ENCODE results near the gene CD96.

The CD96 gene

DNA sequence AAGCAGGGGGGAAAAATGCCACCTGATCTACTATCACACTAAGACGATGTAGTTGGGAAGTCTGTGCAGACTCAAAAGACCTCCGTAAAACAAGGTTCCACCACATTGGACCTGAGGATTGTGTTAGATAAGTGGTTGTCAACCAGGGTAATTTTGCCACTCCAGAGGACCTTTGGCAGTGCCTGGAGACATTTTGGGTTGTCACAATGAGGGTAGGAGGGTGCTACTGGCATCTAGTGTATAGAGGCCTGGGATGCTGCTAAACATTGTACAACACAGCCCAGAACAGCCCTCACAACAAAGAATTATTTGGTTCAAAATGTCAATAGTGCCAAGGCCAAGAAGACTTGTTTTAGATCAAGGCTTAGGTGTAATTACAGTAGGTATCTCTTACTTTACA is 67.7 kb downstream of the CD96 start:
- TF ChIP-seq, protein P1, sequence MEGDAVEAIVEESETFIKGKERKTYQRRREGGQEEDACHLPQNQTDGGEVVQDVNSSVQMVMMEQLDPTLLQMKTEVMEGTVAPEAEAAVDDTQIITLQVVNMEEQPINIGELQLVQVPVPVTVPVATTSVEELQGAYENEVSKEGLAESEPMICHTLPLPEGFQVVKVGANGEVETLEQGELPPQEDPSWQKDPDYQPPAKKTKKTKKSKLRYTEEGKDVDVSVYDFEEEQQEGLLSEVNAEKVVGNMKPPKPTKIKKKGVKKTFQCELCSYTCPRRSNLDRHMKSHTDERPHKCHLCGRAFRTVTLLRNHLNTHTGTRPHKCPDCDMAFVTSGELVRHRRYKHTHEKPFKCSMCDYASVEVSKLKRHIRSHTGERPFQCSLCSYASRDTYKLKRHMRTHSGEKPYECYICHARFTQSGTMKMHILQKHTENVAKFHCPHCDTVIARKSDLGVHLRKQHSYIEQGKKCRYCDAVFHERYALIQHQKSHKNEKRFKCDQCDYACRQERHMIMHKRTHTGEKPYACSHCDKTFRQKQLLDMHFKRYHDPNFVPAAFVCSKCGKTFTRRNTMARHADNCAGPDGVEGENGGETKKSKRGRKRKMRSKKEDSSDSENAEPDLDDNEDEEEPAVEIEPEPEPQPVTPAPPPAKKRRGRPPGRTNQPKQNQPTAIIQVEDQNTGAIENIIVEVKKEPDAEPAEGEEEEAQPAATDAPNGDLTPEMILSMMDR (IDR thresholded peaks at IDR 0.05; ENCODE audit: insufficient read depth, low read length, missing control alignments), result no peak
- no peak overlapping the region for H3K4me3 ChIP-seq (ENCODE audit: low read depth, low read length)
- ChIA-PET CTCF (no interaction called here), POLR2A (no interaction called here)
- DNase-seq (ENCODE audit: low read depth, low spot score), result no peak

DNA sequence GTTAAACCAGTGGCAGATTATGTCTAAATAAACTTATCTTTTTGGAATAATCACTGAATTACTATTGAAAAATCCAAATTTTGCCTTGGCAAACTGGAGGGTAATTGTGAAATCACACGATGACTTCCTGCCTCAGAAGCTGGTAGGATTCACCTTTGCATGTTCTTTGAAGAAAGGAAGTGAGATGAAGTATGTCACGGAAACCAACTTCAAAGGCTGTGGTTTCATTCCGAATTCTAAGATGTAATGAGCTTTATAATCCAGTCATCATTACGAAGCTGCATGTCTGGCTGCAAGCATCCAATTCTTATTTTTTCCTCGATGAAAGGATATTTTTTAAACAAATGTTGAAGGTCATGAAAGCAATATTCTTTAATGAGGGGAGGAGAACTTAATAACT is 68.2 kb downstream of the CD96 start:
- no peak overlapping the region for H3K4me3 ChIP-seq (ENCODE audit: low read depth, low read length)
- TF ChIP-seq, protein P1 (IDR thresholded peaks at IDR 0.05; ENCODE audit: insufficient read depth, low read length, missing control alignments), result no peak
- POLR2A ChIA-PET, result no interaction called here
- DNase-seq (ENCODE audit: low read depth, low spot score), result no peak
- CTCF ChIA-PET, result interaction anchor here (0.6 to 1.5 kb wide), 2 partner anchors 9 to 185 kb away, joined by 4 to 7 read pairs; no protein-coding TSS in a partner anchor

DNA sequence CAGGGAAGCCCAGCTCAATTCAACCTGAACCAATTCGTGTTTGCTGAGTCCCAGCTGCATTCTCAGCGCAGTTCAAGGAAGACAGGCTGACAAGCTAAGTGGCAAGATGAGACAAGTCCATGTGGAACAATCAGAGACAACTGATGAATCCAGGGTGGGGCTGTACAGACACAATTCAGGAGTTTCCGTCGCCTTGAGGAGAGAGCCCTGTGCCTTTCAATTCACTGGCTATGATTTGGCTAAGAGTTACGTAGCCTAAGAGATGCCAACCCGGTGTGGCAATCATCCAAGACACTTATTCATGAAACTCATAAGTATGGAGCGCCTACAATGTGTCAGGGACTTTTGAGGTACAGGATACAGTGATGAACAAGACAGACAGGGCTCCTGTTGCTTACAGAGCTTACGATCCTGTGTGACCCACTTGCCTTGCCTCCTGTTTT is 68.6 kb downstream of the CD96 start:
- ChIA-PET CTCF (interaction anchor here (0.6 to 1.5 kb wide), 2 partner anchors 9 to 185 kb away, joined by 4 to 7 read pairs; no protein-coding TSS in a partner anchor), POLR2A (no interaction called here)
- H3K4me3 ChIP-seq (ENCODE audit: low read depth, low read length), result no peak overlapping the region
- DNase-seq (ENCODE audit: low read depth, low spot score), result no peak
- TF ChIP-seq, protein P1 (IDR thresholded peaks at IDR 0.05; ENCODE audit: insufficient read depth, low read length, missing control alignments), result no peak

DNA sequence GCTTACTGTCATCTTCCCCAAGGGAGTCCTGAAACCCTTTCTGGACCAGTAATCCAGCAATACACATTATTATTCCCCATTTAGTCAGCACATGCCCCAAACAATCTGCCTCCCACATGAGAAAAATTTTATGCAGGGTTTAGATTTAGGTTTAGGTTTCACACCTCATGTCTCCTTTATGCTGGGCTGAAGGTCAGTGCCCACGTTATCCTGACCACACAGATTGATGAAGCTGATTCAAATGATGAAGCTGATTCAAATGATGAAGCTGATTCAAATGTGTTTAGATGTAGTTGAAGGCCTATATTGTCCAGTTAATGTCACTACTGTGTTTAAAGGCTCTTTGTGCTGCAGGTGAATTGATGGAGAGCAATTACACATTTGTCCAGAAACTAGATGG is 71.3 kb downstream of the CD96 start:
- no peak for DNase-seq (ENCODE audit: low read depth, low spot score)
- POLR2A ChIA-PET, result no interaction called here
- CTCF ChIA-PET, result interaction anchor here (1.1 to 1.3 kb wide), 2 partner anchors 9 to 11 kb away, joined by 3 read pairs; no protein-coding TSS in a partner anchor
- TF ChIP-seq, protein P1 (IDR thresholded peaks at IDR 0.05; ENCODE audit: insufficient read depth, low read length, missing control alignments), result no peak
- no peak overlapping the region for H3K4me3 ChIP-seq (ENCODE audit: low read depth, low read length)

DNA sequence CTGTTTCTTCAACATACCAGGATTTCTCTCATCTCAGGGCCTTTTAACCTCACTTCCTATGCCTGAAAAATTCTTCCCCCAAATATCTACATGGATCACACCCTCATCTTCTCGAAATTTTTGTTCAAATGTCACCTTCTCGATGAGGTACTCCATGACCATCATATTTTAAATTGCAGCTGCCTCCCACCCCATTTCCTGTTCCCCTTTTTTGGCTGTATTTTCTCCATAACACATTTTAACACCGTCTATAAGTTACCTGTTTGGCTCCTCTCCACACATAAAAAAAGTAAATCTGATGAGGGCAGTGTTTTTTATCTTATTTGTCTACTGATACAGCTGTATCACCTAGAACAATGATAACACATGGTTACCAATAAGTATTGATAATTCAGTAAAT is 73.9 kb downstream of the CD96 start:
- H3K4me3 ChIP-seq (ENCODE audit: low read depth, low read length), result no peak overlapping the region
- DNase-seq (ENCODE audit: low read depth, low spot score), result no peak
- ChIA-PET CTCF (interaction anchor here (0.8 to 3.8 kb wide), 13 partner anchors 8 to 77 kb away, joined by 3 to 29 read pairs (median 4); no protein-coding TSS in a partner anchor), POLR2A (interaction anchor here (0.6 kb wide), 1 partner anchor 22 kb away, joined by 3 read pairs; no protein-coding TSS in a partner anchor)
- TF ChIP-seq, protein P1 (IDR thresholded peaks at IDR 0.05; ENCODE audit: insufficient read depth, low read length, missing control alignments), result no peak

GRCh38 chr3:111616417-111617105 is 74.6 kb downstream of the CD96 start:
- ChIA-PET POLR2A (interaction anchor here (0.6 kb wide), 1 partner anchor 22 kb away, joined by 3 read pairs; no protein-coding TSS in a partner anchor), CTCF (interaction anchor here (0.8 to 3.8 kb wide), 14 partner anchors 9 to 76 kb away, joined by 3 to 29 read pairs (median 4); no protein-coding TSS in a partner anchor)
- TF ChIP-seq, protein P1 (IDR thresholded peaks at IDR 0.05; ENCODE audit: insufficient read depth, low read length, missing control alignments), result peak; percentile 14
- H3K4me3 ChIP-seq (ENCODE audit: low read depth, low read length), result no peak overlapping the region
- DNase-seq (ENCODE audit: low read depth, low spot score), result no peak
